ENCODE measurements around the gene FOXP2. TPM values are rescaled to one million over a fixed set of nuclear protein-coding genes. Genes with fewer than 3 reads are reported as not detected.
"Not testable (repeated sequence)": the region's sequence is repeated elsewhere in the genome, so short reads cannot be mapped to it uniquely, and the experiment has no call there.

FOXP2 gene
- total and polyA plus RNA-seq, 9 donors: 5.0 to 26.5 (median 15.0) TPM

DNA sequence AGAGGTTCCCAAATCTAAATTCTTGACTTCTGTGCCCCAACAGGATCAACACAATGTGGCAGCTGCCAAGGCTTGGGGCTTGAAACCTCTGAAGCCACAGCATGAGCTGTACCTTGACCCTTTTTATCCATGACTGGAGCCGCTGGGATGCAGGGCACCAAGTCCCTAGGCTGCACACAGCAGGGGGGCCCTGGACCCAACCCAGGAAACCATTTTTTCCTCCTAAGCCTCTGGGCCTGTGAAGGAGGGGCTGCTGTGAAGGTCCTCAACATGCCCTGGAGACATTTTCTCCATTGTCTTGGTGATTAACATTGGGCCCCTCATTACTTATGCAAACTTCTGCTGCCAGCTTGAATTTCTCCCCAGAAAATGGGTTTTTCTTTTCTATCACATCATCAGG is 72.6 kb downstream of the FOXP2 start:
- H3K4me1 ChIP-seq (ENCODE audit: insufficient read depth): no peaks in the 10 kb centered on the region
- no peaks in the 10 kb centered on the region for H3K9me3 ChIP-seq
- H3K27ac ChIP-seq: no peak overlapping the region
- no peaks in the 10 kb centered on the region for H3K27me3 ChIP-seq
- intact Hi-C loops (cut with DNase I): no loop called here
- no peaks in the 10 kb centered on the region for H3K36me3 ChIP-seq
- H3K4me3 ChIP-seq: no peak overlapping the region
- no peak for TF ChIP-seq POLR2A (IDR thresholded peaks at IDR 0.05)
- TF ChIP-seq, protein P1, sequence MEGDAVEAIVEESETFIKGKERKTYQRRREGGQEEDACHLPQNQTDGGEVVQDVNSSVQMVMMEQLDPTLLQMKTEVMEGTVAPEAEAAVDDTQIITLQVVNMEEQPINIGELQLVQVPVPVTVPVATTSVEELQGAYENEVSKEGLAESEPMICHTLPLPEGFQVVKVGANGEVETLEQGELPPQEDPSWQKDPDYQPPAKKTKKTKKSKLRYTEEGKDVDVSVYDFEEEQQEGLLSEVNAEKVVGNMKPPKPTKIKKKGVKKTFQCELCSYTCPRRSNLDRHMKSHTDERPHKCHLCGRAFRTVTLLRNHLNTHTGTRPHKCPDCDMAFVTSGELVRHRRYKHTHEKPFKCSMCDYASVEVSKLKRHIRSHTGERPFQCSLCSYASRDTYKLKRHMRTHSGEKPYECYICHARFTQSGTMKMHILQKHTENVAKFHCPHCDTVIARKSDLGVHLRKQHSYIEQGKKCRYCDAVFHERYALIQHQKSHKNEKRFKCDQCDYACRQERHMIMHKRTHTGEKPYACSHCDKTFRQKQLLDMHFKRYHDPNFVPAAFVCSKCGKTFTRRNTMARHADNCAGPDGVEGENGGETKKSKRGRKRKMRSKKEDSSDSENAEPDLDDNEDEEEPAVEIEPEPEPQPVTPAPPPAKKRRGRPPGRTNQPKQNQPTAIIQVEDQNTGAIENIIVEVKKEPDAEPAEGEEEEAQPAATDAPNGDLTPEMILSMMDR (IDR thresholded peaks at IDR 0.05): no peak
- no peak for TF ChIP-seq EP300 (IDR thresholded peaks at IDR 0.05)
- no peak for DNase-seq
- WGBS, 3 donors: 78 to 100% (median 98%) methylated on average over 1 of the region's 1 CpG

DNA sequence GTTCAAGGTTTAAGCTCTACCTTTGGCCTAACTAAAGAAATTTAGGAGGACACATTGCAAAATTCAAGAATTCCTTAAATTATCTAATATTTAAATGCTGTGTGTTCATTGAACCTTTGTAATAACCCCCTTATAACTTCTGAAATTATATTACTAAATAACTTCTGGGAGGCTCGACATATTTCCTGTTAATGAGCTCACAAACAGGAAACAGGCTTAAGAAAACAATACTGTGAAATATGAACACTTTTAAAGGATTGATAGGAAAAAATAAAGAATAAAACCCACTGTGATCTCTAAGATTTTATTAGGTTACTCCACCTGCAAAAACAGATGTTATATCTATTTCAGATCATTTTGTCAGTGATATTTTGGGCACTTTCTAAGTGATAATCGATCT is 74.1 kb downstream of the FOXP2 start:
- no peaks in the 10 kb centered on the region for H3K27me3 ChIP-seq
- 60 to 70% (median 60%) methylated on average over 2 of the region's 2 CpGs for WGBS, 3 donors
- TF ChIP-seq EP300 (IDR thresholded peaks at IDR 0.05) (no peak), POLR2A (IDR thresholded peaks at IDR 0.05) (no peak)
- TF ChIP-seq, protein P1 (IDR thresholded peaks at IDR 0.05): no peak
- no peaks in the 10 kb centered on the region for H3K36me3 ChIP-seq
- no peak overlapping the region for H3K27ac ChIP-seq
- DNase-seq: no peak
- intact Hi-C loops (cut with DNase I): no loop called here
- no peaks in the 10 kb centered on the region for H3K4me1 ChIP-seq (ENCODE audit: insufficient read depth)
- H3K9me3 ChIP-seq: no peaks in the 10 kb centered on the region
- no peak overlapping the region for H3K4me3 ChIP-seq

DNA sequence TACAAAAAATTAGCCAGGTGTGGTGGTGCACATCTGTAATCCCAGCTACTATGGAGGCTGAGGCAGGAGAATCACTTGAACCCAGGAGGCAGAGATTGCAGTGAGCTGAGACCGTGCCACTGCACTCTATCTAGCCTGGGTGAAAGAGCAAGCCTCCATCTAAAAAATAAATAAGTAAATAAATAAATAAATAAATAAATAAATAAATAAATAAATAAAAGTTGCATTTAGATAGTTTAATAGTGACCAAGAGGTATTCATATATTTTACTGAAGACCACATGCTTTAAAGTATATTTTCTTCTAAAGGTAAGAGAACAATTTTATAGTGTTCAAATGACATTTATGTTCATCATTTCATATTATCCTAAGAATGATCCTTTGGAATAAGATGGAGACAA is 82.9 kb downstream of the FOXP2 start:
- H3K9me3 ChIP-seq; H3K36me3 ChIP-seq; H3K4me3 ChIP-seq; H3K27ac ChIP-seq; H3K27me3 ChIP-seq; intact Hi-C loops (cut with DNase I); DNase-seq; H3K4me1 ChIP-seq (ENCODE audit: insufficient read depth): not testable (repeated sequence)
- 93 to 100% (median 100%) methylated on average over 1 of the region's 1 CpG for WGBS, 3 donors

DNA sequence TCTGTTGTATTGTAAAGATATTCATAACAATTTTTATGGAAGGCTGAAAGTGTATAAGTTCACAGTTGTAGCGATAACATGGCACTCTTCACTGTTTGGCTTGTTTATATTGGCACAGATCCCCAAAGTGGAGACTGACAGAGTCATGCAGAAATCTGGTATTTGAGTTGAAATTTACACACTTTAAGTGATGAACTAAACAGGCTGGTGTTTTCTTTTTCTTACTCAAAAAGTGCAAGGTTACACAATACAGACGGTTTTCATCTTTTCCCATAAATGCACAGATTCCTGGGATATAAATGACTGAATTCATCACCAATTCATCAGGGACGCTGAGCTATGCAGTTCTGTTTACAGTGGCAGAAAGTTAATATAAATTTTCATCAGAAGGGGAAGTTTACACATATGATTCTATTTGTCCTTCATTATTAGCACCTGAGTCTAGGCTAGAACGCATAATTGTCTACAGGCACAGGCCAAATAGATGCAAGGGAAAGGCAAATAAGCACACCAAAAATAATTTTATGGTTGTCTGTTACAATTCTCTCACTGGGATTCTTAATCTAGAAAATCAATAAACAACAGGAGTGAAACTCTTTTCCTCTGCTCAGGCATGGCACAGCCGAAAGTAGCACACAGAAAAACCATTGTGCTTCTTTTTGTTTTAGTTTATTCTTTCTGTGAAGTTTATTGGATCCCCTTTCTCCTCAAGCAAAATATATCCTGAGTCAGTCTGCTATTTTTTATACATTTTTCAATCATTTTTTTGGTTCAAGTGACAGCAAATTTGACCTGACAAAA is 88.0 kb downstream of the FOXP2 start:
- no peaks in the 10 kb centered on the region for H3K27me3 ChIP-seq
- TF ChIP-seq, protein P1 (IDR thresholded peaks at IDR 0.05): no peak
- no peak for TF ChIP-seq EP300 (IDR thresholded peaks at IDR 0.05)
- no peak for TF ChIP-seq POLR2A (IDR thresholded peaks at IDR 0.05)
- no peaks in the 10 kb centered on the region for H3K36me3 ChIP-seq
- intact Hi-C loops (cut with DNase I): no loop called here
- WGBS, 3 donors: 9 to 20% (median 14%) methylated on average over 5 of the region's 5 CpGs
- no peaks in the 10 kb centered on the region for H3K4me1 ChIP-seq (ENCODE audit: insufficient read depth)
- peak overlapping the region in 1 of 2 donors; percentile 7 for H3K27ac ChIP-seq
- DNase-seq: no peak
- H3K9me3 ChIP-seq: no peaks in the 10 kb centered on the region
- no peak overlapping the region for H3K4me3 ChIP-seq

DNA sequence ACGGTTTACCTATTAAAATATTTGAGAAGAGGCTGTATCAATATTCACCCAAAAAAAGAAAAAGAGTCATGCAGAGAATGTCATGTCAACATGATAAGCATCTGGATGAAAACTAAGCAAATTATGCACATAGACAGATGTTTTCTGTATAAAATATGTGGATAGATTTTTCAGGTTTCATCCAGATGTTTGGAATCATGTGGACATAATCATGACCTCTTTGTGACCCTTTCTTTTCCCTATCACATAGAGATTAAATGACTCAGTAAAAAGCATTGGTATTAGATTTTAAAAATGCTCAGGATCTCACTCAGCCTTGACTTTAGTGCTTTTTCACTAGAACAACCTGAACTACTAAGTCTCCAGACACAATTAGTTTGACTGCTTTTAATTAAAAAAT is 90.0 kb downstream of the FOXP2 start:
- Histone ChIP-seq H3K4me3 (no peak overlapping the region), H3K4me1 (ENCODE audit: insufficient read depth) (no peaks in the 10 kb centered on the region), H3K36me3 (no peaks in the 10 kb centered on the region), H3K27ac (no peak overlapping the region), H3K9me3 (no peaks in the 10 kb centered on the region), H3K27me3 (no peaks in the 10 kb centered on the region)
- intact Hi-C loops (cut with DNase I): no loop called here
- TF ChIP-seq, protein P1 (IDR thresholded peaks at IDR 0.05): no peak
- no peak for TF ChIP-seq EP300 (IDR thresholded peaks at IDR 0.05)
- TF ChIP-seq POLR2A (IDR thresholded peaks at IDR 0.05): no peak
- WGBS, 3 donors: 56 to 68% (median 67%) methylated on average over 1 of the region's 1 CpG
- no peak for DNase-seq

Measured in ovary (tissue), 9 donors.